Retinal pigment epithelial cell (primary cell): Measurements from ENCODE around the gene FGF11.

Experiments
- DNase-seq: peaks from one replicate; pipeline ENCODE4 v3.0.0-alpha.2; 2010; ENCODE audit warnings: low read depth
- H3K4me3 ChIP-seq: 2 replicates; pipeline ENCODE4 v1.5.1; 2011; ENCODE audit warnings: mild to moderate bottlenecking, low read length, control low read depth, moderate library complexity
- TF ChIP-seq, protein P1 (sequence below): conservative IDR thresholded peaks from 2 replicates; pipeline ENCODE4 v1.5.1; 2011; ENCODE audit warnings: low read depth, low read length, control low read depth, inconsistent platforms

The FGF11 gene

DNA sequence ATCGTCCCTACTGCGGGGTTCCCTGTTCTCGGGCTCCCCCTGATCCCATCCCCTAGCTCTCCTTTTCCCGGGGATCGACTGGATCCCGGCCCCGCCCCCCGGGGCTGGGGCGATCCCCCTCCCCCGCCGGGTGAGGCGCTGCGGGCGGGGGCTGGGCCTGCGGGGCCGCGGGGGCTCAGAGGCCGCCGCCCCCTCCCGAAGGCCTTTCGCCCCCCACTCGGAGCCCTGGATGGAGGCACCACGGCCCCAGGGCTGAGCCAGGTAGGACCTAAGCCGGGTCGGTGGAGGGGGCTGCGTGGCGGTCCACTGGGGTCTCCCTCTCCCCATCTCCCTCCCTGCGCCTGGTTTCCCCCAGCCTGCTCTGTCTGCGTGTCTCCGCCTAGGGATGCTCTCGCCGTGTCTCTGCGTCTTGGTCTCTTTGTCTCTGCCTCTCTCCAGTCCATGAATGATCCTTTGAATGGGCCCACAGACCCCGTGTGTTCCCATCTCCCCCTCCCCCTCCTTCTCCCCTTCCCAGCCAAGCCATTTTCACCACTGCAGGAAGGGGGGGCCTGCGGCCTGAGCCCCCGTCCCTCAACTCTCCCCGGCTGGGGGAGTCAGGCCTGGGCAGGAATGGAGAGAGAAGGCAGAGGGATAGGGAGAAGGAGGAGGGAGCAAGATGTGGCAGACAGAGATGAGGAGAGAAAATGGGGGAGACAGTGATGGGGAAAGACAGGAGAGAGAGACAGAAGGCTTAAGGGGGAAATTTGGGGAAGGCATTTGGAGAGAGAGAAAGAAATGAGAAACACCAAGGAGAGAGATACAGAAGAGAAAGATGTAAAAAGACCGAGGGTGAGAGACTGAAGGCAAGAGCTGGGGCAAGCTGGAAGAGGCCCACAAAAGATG is 33.7 kb upstream of the FGF11 start:
- TF ChIP-seq, protein P1, sequence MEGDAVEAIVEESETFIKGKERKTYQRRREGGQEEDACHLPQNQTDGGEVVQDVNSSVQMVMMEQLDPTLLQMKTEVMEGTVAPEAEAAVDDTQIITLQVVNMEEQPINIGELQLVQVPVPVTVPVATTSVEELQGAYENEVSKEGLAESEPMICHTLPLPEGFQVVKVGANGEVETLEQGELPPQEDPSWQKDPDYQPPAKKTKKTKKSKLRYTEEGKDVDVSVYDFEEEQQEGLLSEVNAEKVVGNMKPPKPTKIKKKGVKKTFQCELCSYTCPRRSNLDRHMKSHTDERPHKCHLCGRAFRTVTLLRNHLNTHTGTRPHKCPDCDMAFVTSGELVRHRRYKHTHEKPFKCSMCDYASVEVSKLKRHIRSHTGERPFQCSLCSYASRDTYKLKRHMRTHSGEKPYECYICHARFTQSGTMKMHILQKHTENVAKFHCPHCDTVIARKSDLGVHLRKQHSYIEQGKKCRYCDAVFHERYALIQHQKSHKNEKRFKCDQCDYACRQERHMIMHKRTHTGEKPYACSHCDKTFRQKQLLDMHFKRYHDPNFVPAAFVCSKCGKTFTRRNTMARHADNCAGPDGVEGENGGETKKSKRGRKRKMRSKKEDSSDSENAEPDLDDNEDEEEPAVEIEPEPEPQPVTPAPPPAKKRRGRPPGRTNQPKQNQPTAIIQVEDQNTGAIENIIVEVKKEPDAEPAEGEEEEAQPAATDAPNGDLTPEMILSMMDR, result no peak
- DNase-seq, result no peak
- H3K4me3 ChIP-seq, result peak overlapping the region; percentile 49

DNA sequence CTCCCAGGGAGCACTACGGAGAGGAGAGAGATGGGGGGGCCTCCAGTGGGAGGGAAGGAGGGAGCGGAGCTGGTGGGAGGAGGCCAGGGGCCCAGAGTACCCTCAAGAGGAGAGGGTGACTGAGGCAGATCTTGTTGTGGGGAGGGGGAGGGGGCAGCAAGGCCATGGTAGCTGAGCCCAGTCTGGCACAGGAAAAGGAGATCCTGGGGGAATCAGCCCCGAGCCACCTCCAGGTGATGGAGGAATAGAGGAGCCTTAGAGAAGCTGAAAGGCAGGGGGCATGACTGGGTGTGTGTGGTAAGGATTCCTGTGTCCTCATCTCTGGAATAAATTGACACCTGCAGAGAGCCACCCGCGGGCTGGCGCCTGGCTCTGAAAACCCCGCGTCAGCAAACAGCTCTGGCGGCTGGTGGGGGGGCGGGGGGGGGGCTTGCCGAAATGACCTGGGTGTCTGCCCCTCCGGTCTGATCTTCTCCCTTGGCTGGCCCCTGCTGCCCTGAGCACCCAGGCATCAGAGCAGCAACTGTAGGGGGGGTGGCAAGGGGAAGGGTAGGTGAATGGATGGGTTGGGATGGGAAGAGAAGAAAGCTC is 33.0 kb upstream of the FGF11 start:
- TF ChIP-seq, protein P1, result no peak
- no peak overlapping the region for H3K4me3 ChIP-seq
- no peak for DNase-seq

GRCh38 chr17:7407082-7407481 is 32.2 kb upstream of the FGF11 start:
- TF ChIP-seq, protein P1, result no peak
- no peak overlapping the region for H3K4me3 ChIP-seq
- DNase-seq, result no peak

DNA sequence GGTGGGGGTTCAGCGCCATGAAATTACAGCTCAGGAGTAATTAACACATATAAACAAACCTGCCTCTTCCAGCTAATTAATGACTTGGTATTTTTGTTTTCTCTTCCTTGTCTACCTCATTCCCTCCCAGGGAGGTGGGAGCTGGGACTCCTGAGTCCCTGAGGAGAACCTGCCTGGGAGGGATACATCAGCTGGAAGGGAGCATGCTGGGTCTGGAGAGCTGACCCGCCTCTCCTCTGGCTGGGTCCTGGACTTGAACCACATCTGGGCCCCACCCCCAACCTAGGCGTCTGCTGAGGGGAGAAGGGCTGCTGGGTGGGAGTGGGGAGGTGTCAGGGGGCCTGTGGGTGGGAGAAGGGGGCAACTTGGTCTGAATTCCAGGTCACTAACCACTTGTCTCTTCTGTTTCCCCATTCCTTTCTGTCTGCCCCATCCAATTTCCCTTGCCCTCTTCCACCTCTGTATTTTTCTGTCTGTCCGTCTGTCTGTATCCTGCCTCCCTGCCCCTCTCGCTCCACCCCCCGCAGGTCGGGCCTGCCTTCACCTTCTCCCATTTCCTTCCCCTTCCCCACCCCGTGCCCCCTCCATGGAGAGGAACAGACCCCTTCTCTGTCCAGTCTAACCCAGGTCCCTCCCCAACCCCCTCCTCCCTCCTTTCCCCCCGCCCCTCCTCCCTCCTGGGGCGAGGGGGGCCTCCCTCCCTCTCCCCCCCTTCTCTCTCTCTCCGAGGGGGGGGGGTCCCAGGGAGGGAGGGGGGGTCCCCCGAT is 31.6 kb upstream of the FGF11 start, which contains the start of gene NLGN2:
Gene NLGN2 (plus strand): TSS at position 361 of the 767 bp plus-strand sequence. CDS start 411 bp downstream, outside the sequence.
- H3K4me3 ChIP-seq, result no peak within 1 kb of the TSS
- no peak for DNase-seq
- TF ChIP-seq, protein P1, result no peak

GRCh38 chr17:7408252-7408727 is 31.0 kb upstream of the FGF11 start:
- no peak for DNase-seq
- no peak overlapping the region for H3K4me3 ChIP-seq
- TF ChIP-seq, protein P1, result no peak

DNA sequence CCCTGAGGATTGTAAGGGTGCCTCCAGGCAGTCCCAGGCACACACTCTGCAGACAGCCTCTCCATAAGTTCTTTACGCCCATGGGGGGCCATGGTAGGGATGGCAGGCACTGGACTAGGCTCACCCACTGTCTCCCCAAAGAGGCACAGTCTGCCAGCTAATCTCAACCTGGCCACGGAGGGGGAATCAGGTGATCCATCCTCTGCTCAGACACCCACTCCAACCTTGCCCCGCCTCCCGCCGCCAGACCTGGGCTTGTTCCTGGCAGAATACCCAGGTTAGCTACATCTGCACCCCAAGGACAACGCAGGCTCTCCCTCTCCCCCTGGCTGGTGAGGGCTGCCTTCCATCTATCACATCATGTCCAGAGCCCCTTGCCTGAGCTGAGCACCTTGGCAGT is 30.4 kb upstream of the FGF11 start:
- TF ChIP-seq, protein P1, result no peak
- DNase-seq, result no peak
- no peak overlapping the region for H3K4me3 ChIP-seq
